Stomach (tissue), 4 donors: ENCODE results near the gene VASH2.

ENCODE experiments used
- CTCF ChIP-seq, 7 experiments: fragments of 450-650 bp in 4 of 7; fragments of 200-600 bp in 3 of 7; sonication (generic) in 3 of 7; IDR thresholded peaks; one replicate each; pipeline ENCODE4 v1.5.1; 2016 to 2019; ENCODE audit warnings: antibody characterized with exemption in 7 of 7, control low read depth in 2 of 7, mild to moderate bottlenecking in 1 of 7
- EP300 ChIP-seq: sonication (generic); formaldehyde crosslinking; IDR thresholded peaks from one replicate; pipeline ENCODE4 v1.6.1; 2017; ENCODE audit warnings: antibody characterized with exemption
- POLR2AphosphoS5 ChIP-seq, 3 donors: sonication (generic); formaldehyde crosslinking; IDR thresholded peaks; one replicate each; pipeline ENCODE4 v1.6.1; 2016; ENCODE audit warnings: antibody characterized with exemption in 3 of 3

- TF ChIP-seq CTCF (IDR thresholded peaks at IDR 0.05), result no peak
- TF ChIP-seq EP300, result no peak
- TF ChIP-seq POLR2AphosphoS5 (IDR thresholded peaks at IDR 0.05), result no peak
Observed at GRCh38 chr1:212917134-212917485, 33.2 kb upstream of the VASH2 start.
